ENCODE results near the gene VAPA. TPM values are rescaled to one million over a fixed set of nuclear protein-coding genes. Genes with fewer than 3 reads are reported as not detected.
A peak's percentile ranks its signal among the peaks of the same experiment; 100 is the strongest.

Gene VAPA
- total and polyA plus RNA-seq, 9 of the 15 experiments (the other 6 are each of a cell fraction or from before 2014, with no cell fraction given) = 219 to 902 (median 526) TPM

DNA sequence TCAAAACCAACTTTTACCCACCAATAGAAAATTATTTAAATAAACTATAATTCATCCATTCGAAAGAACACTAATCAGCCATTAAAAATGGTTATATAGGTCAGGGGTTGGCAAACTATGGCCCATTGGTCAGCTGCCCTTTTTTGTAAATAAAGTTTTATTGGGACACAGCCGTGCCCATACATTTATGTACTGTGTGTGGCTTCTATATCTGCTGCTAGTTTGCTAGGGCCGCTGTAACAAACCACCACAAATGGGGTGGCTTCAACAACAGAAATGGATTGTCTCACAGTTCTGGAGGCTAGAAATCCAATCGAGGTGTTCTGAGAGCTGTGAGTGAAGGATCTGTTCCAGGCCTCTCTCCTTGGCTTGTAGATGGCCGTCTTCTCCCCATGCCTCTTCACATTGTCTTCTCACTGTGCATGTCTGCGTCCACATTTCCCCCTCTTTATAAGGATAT, 35.0 kb upstream of the VAPA start (continued):
- TF ChIP-seq, protein P1, sequence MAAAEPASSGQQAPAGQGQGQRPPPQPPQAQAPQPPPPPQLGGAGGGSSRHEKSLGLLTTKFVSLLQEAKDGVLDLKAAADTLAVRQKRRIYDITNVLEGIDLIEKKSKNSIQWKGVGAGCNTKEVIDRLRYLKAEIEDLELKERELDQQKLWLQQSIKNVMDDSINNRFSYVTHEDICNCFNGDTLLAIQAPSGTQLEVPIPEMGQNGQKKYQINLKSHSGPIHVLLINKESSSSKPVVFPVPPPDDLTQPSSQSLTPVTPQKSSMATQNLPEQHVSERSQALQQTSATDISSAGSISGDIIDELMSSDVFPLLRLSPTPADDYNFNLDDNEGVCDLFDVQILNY (CRISPR knock-in tag; IDR thresholded peaks at IDR 0.05) = no peak
- TF ChIP-seq, protein P2, sequence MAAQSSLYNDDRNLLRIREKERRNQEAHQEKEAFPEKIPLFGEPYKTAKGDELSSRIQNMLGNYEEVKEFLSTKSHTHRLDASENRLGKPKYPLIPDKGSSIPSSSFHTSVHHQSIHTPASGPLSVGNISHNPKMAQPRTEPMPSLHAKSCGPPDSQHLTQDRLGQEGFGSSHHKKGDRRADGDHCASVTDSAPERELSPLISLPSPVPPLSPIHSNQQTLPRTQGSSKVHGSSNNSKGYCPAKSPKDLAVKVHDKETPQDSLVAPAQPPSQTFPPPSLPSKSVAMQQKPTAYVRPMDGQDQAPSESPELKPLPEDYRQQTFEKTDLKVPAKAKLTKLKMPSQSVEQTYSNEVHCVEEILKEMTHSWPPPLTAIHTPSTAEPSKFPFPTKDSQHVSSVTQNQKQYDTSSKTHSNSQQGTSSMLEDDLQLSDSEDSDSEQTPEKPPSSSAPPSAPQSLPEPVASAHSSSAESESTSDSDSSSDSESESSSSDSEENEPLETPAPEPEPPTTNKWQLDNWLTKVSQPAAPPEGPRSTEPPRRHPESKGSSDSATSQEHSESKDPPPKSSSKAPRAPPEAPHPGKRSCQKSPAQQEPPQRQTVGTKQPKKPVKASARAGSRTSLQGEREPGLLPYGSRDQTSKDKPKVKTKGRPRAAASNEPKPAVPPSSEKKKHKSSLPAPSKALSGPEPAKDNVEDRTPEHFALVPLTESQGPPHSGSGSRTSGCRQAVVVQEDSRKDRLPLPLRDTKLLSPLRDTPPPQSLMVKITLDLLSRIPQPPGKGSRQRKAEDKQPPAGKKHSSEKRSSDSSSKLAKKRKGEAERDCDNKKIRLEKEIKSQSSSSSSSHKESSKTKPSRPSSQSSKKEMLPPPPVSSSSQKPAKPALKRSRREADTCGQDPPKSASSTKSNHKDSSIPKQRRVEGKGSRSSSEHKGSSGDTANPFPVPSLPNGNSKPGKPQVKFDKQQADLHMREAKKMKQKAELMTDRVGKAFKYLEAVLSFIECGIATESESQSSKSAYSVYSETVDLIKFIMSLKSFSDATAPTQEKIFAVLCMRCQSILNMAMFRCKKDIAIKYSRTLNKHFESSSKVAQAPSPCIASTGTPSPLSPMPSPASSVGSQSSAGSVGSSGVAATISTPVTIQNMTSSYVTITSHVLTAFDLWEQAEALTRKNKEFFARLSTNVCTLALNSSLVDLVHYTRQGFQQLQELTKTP (IDR thresholded peaks at IDR 0.05; ENCODE audit: low read depth in 1 of 2, partially characterized antibody in 2 of 2) = peak in 1 of 2 experiments; percentile 12
- TF ChIP-seq ZFP1 (CRISPR knock-in tag; IDR thresholded peaks at IDR 0.05) (0 out of 2 replicates have a peak, but pooled peaks have one; percentile 32), ETV5 (CRISPR knock-in tag; IDR thresholded peaks at IDR 0.05; ENCODE audit: low read depth) (no peak), HMG20B (CRISPR knock-in tag; IDR thresholded peaks at IDR 0.05) (no peak), TRIM28 (IDR thresholded peaks at IDR 0.05) (no peak), MCM5 (IDR thresholded peaks at IDR 0.05; ENCODE audit: low read depth) (no peak), NR3C1 (CRISPR knock-in tag; IDR thresholded peaks at IDR 0.05) (no peak), ZNF133 (CRISPR knock-in tag; IDR thresholded peaks at IDR 0.05) (0 out of 2 replicates have a peak, but pooled peaks have one; percentile 65), PCBP2 (IDR thresholded peaks at IDR 0.05; ENCODE audit: low read depth, low read length, poor library complexity, severe bottlenecking) (no peak), ZNF24 (IDR thresholded peaks at IDR 0.05) (no peak), NBN (IDR thresholded peaks at IDR 0.05; ENCODE audit: low read depth) (no peak), CBFA2T2 (conservative IDR thresholded peaks at IDR 0.05) (no peak), SRSF7 (optimal IDR thresholded peaks at IDR 0.05; ENCODE audit: low read depth, low read length) (no peak), ARNT (IDR thresholded peaks at IDR 0.05) (no peak), MCM7 (IDR thresholded peaks at IDR 0.05) (no peak), HEY1 (CRISPR knock-in tag; IDR thresholded peaks at IDR 0.05; ENCODE audit: borderline replicate concordance) (no peak), ZC3H11A (IDR thresholded peaks at IDR 0.05; ENCODE audit: low read depth, low read length) (no peak), CBFA2T3 (IDR thresholded peaks at IDR 0.05) (no peak)
- TF ChIP-seq, protein P3, sequence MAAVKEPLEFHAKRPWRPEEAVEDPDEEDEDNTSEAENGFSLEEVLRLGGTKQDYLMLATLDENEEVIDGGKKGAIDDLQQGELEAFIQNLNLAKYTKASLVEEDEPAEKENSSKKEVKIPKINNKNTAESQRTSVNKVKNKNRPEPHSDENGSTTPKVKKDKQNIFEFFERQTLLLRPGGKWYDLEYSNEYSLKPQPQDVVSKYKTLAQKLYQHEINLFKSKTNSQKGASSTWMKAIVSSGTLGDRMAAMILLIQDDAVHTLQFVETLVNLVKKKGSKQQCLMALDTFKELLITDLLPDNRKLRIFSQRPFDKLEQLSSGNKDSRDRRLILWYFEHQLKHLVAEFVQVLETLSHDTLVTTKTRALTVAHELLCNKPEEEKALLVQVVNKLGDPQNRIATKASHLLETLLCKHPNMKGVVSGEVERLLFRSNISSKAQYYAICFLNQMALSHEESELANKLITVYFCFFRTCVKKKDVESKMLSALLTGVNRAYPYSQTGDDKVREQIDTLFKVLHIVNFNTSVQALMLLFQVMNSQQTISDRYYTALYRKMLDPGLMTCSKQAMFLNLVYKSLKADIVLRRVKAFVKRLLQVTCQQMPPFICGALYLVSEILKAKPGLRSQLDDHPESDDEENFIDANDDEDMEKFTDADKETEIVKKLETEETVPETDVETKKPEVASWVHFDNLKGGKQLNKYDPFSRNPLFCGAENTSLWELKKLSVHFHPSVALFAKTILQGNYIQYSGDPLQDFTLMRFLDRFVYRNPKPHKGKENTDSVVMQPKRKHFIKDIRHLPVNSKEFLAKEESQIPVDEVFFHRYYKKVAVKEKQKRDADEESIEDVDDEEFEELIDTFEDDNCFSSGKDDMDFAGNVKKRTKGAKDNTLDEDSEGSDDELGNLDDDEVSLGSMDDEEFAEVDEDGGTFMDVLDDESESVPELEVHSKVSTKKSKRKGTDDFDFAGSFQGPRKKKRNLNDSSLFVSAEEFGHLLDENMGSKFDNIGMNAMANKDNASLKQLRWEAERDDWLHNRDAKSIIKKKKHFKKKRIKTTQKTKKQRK (IDR thresholded peaks at IDR 0.05; ENCODE audit: borderline replicate concordance, low read depth, low read length) = no peak
- TF ChIP-seq, protein P4, sequence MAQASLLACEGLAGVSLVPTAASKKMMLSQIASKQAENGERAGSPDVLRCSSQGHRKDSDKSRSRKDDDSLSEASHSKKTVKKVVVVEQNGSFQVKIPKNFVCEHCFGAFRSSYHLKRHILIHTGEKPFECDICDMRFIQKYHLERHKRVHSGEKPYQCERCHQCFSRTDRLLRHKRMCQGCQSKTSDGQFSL (CRISPR knock-in tag; IDR thresholded peaks at IDR 0.05) = no peak
- TF ChIP-seq, protein P4 (tag; IDR thresholded peaks at IDR 0.05) = peak in 1 of 2 experiments; percentile 76; a peak in 1 of 4 replicates
